Right lobe of liver (tissue), 4 donors: Measurements from ENCODE around the gene KRT17.

Source experiments
- CTCF ChIP-seq, 4 donors: fragments of 200-600 bp in 3 of 4; fragments of 450-650 bp in 1 of 4; IDR thresholded peaks; one replicate each; pipeline versions ENCODE4 v1.5.1 to v1.8.0; 2016 to 2022; ENCODE audit warnings: antibody characterized with exemption in 4 of 4, mild to moderate bottlenecking in 2 of 4
- POLR2A ChIP-seq: fragments of 450-650 bp; IDR thresholded peaks from one replicate; pipeline ENCODE4 v1.6.1; 2017; ENCODE audit warnings: antibody characterized with exemption, mild to moderate bottlenecking
- donor health status: DM: no; HTN: no; CAD: no.
- donor health status: DM: no; HTN: no; CAD: no.
- donor health status: DM: no; HTN: yes; CAD: no.

GRCh38 chr17:41652461-41652970 is 28.1 kb upstream of the KRT17 start:
- no peak for TF ChIP-seq CTCF (IDR thresholded peaks at IDR 0.05)
- no peak for TF ChIP-seq POLR2A
